Pancreas (tissue), 10 donors: ENCODE measurements around the gene KLK2. TPM values are rescaled to one million over a fixed set of nuclear protein-coding genes. Genes with fewer than 3 reads are reported as not detected.

Source experiments
- ATAC-seq, 4 donors: fragments of 200-7000 bp; cut with Tn5 transposase; one replicate each; pipeline versions ENCODE4 v1.8.0 to v1.9.1; 2020; ENCODE audit warnings: mild to moderate bottlenecking in 4 of 4, moderate library complexity in 4 of 4
- DNase-seq, 6 donors: peaks; one replicate each; pipeline ENCODE4 v3.0.0-alpha.2; 2020
- FAIRE-seq: peaks from 2 replicates; lab custom pipeline; 2012; peaks lifted over from hg19 to GRCh38; lab: Jason Lieb, UNC
- H3K27ac ChIP-seq, 4 donors: fragments of 200-600 bp; sonication (generic); 1 replicate in 3 of 4; 2 replicates in 1 of 4; pipeline versions ENCODE4 v1.5.0 to v1.8.0; 2020
- H3K27me3 ChIP-seq, 4 donors: fragments of 200-600 bp; one replicate each; pipeline ENCODE4 v1.8.0; 2021
- H3K36me3 ChIP-seq, 3 donors: fragments of 200-600 bp; sonication (generic) in 1 of 3; one replicate each; pipeline versions ENCODE4 v1.5.0 to v1.8.0; 2020 to 2021
- H3K4me1 ChIP-seq, 3 donors: fragments of 200-600 bp; one replicate each; pipeline ENCODE4 v1.8.0; 2021
- H3K4me3 ChIP-seq, 4 donors: fragments of 200-600 bp; sonication (generic) in 2 of 4; one replicate each; pipeline versions ENCODE4 v1.5.0 to v1.8.0; 2020 to 2021
- H3K9me3 ChIP-seq, 4 donors: fragments of 200-600 bp; one replicate each; pipeline ENCODE4 v1.8.0; 2021
- CTCF ChIP-seq, 4 donors: fragments of 200-600 bp; sonication (generic) in 3 of 4; IDR thresholded peaks; one replicate each; pipeline versions ENCODE4 v1.5.0 to v1.8.0; 2021; ENCODE audit warnings: antibody characterized with exemption in 4 of 4
- WGBS, 2 donors: extraction: QIAGEN DNeasy Blood & Tissue Kit; methylation state at CpG; one replicate each; pipeline ENCODE4 v1.1.7; 2013; 5-methylcytosine and 5-hydroxymethylcytosine counted together
- intact Hi-C, 3 donors: fragments of 100-400 bp; cut with DNase I; formaldehyde crosslinking; loops; one replicate each; pipeline versions ENCODE4 v1.11.1 to v1.14.2; 2022
- polyA plus RNA-seq, 2 donors: library from polyadenylated mRNA; stranded (reverse); fragments of 200-250 nt; gene quantifications; one replicate each; pipeline ENCODE4 v1.2.3, GENCODE V29; 2013
- total RNA-seq, 6 donors: library from RNA; stranded (reverse); fragmentation: NEBNext Ultra II Directional in 4 of 6; extraction: Animal tissue kit (Norgen Biotek cat#: 25700) in 4 of 6; gene quantifications; one replicate each; pipeline versions ENCODE4 v1.2.1 to v1.2.4, GENCODE V29; 2021 to 2023
- donor health status: healthy with polysubstance abuse.
- donor health status: DM: no; HTN: no; CAD: no; lungs with moderate emphysema.
- donor health status: DM: no; HTN: no; CAD: no.
- donor health status: control.
- donor health status: control.
- donor health status: Bipolar disorder and iron deficiency.
- donor health status: DM: yes; HTN: yes; CAD: no.
- donor health status: DM: no; HTN: no; CAD: no.
- donor health status: DM: no; HTN: no; CAD: no.
- donor health status: DM: yes; HTN: yes; CAD: no.

Gene KLK2
- total and polyA plus RNA-seq, 8 donors, result 0.09 to 0.27 TPM; not detected in 6

DNA sequence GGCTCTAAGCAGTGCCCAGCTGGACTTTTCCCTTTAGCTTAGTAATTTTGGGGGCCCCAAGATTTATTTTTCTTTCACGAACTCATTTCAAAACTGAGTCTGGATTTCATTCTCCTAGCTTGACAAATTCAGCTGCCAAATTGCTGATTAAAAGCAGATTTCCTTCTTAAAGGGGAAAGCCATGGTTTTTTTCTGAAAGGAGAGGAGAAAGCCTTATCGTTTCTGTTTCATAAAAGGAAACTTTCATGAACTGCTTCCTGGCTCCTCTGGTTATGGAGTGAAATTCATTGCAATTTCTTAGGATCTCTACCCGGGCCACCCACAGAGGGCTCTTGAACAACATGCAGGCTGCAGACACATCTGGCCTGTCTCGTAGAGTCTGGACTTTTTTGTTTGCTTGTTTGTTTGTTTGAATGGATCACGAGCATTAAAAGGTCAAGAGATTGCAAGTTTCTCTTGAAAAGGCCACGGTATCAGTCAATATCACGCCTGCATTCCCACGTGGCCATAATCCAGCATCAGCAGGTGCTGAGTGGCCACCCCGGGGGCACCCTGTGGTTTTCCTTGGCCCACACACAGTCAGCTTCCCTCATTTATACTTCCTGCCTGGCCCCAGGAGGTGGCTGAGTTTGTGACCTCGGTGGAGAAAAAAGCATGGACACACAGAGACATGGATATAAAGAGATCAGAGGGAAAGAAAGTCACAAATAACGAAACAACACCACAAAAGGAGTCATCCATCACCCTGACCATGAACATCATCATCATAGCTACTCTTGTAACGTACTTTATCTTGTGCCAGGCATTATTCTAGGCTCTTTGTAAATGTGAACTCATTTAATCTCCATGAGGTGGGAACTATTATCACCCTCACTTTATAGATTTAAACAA is 48.4 kb downstream of the KLK2 start:
- no peaks in the 10 kb centered on the region for H3K9me3 ChIP-seq
- intact Hi-C loops, result no loop called here
- ATAC-seq, result peak in 3 of 4 donors; percentile 18 to 26 (median 19)
- H3K4me1 ChIP-seq, result no peaks in the 10 kb centered on the region
- H3K27ac ChIP-seq, result no peak overlapping the region
- H3K4me3 ChIP-seq, result no peak overlapping the region
- H3K36me3 ChIP-seq, result no peaks in the 10 kb centered on the region
- 4 to 6% methylated on average over 12 of the region's 12 CpGs for WGBS, 2 donors
- no peak for TF ChIP-seq CTCF (IDR thresholded peaks at IDR 0.05)
- DNase-seq, result no peak
- FAIRE-seq, result no peak
- peaks cover 0 to 19% (median 2%) of the 10 kb centered on the region in 4 donors for H3K27me3 ChIP-seq

DNA sequence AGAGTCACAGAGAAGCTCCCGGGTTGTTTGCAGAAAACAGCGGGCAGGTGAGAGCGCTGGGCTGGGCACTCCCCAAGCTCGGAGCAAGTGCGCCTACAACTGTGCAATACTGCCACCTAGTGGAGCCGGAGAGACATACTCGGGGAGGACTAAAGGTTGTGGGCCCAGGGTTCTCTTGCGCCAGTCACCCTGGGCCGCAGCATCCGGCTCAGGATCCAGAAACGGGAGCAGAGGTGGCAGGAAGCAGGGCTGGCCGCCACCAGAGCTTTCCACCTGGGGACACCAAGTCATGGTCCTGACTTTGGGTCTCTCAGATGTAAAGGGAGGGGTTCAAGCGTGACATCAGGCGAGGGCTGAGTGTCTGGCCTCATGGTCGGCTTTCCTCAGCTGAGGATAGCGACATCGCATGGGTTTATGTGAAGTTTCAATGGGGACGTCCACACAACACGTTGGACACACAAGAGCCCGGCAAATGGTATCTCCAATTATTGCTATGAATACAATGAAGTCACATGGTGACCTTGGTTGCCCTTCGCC is 49.1 kb downstream of the KLK2 start:
- no peak for FAIRE-seq

GRCh38 chr19:50924586-50924985 is 51.3 kb downstream of the KLK2 start:
- H3K27me3 ChIP-seq, result peaks cover 0 to 35% (median under 1%) of the 10 kb centered on the region in 4 donors
- no peak overlapping the region for H3K27ac ChIP-seq
- WGBS, 2 donors, result 44 to 45% methylated on average over 6 of the region's 6 CpGs
- H3K4me1 ChIP-seq, result no peaks in the 10 kb centered on the region
- no peak for TF ChIP-seq CTCF (IDR thresholded peaks at IDR 0.05)
- H3K9me3 ChIP-seq, result no peaks in the 10 kb centered on the region
- H3K36me3 ChIP-seq, result no peaks in the 10 kb centered on the region
- intact Hi-C loops, result no loop called here
- no peak for ATAC-seq
- no peak for FAIRE-seq
- no peak overlapping the region for H3K4me3 ChIP-seq
- DNase-seq, result no peak

More for the DNA sequence above, 49.1 kb downstream of the KLK2 start:
- Histone ChIP-seq H3K27me3 (peaks cover 0 to 26% (median 2%) of the 10 kb centered on the region in 4 donors), H3K4me3 (no peak overlapping the region), H3K9me3 (no peaks in the 10 kb centered on the region), H3K4me1 (no peaks in the 10 kb centered on the region), H3K27ac (no peak overlapping the region), H3K36me3 (no peaks in the 10 kb centered on the region)
- peak; percentile 84 to 94 (median 90) for TF ChIP-seq CTCF (IDR thresholded peaks at IDR 0.05)
- ATAC-seq (peak; percentile 99 to 100 (median 100)), DNase-seq (peak; percentile 65 to 89 (median 79))
- intact Hi-C loops, result no loop called here
- 26% methylated on average over 21 of the region's 21 CpGs for WGBS, 2 donors

GRCh38 chr19:50925734-50926133 is 52.5 kb downstream of the KLK2 start:
- FAIRE-seq (no peak), ATAC-seq (no peak), DNase-seq (no peak)
- TF ChIP-seq CTCF (IDR thresholded peaks at IDR 0.05), result no peak
- Histone ChIP-seq H3K36me3 (no peaks in the 10 kb centered on the region), H3K27me3 (peaks cover 0 to 27% (median 0%) of the 10 kb centered on the region in 4 donors), H3K27ac (no peak overlapping the region), H3K9me3 (no peaks in the 10 kb centered on the region), H3K4me1 (no peaks in the 10 kb centered on the region), H3K4me3 (no peak overlapping the region)
- intact Hi-C loops, result no loop called here
- WGBS, 2 donors, result 78 to 86% methylated on average over 2 of the region's 2 CpGs
